GM04503 (cell line): ENCODE results near the gene DPPA3.
A peak's percentile ranks its signal among the peaks of the same experiment; 100 is the strongest.
"Not testable (repeated sequence)": the region's sequence is repeated elsewhere in the genome, so short reads cannot be mapped to it uniquely, and the experiment has no call there.

Experiments used
- DNase-seq: peaks from one replicate; pipeline ENCODE4 v3.0.0-alpha.2; 2012; ENCODE audit warnings: low read depth

DPPA3 gene

DNA sequence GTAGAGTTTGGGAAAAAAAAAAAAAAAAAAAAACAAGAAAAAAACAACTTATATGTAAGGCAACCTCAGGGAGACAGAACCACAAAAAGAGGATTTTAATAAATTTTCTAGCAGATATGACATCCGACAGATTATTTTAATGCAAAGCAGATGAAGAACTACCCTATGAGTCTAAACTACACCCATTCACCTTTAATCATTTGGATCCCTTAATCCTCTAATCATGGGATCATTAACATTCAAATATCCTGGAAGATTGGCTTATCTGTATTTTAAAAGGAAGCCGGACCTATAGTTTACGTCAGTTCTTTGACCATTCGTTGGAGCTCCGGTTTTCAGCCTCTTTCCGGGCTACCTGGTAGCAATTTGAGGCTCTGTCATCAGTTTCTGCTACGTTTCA lies at the start of gene DPPA3:
Gene DPPA3 (plus strand): TSS at position 301 of the 400 bp plus-strand sequence. CDS start 138 bp downstream, outside the sequence.
- DNase-seq, result no peak

DNA sequence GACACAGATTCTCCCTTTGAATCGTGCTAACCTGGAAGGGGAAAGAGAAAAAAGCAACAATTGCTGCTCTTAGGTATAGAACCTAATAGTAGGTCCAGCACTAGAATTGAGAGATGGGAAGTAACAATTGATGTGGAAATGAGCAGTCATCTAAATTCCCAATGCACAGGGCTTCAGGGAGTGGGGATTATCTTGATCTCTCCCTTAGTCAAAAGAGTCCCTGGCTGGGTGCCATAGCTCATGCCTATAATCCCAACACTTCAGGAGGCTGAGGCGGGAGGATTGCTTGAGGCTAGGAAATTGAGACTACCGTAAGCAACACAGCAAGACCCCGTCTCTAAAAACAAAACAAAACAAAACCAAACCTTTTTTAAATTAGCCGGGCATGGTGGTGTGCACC lies 49.5 kb upstream of the DPPA3 start:
- no peak for DNase-seq

DNA sequence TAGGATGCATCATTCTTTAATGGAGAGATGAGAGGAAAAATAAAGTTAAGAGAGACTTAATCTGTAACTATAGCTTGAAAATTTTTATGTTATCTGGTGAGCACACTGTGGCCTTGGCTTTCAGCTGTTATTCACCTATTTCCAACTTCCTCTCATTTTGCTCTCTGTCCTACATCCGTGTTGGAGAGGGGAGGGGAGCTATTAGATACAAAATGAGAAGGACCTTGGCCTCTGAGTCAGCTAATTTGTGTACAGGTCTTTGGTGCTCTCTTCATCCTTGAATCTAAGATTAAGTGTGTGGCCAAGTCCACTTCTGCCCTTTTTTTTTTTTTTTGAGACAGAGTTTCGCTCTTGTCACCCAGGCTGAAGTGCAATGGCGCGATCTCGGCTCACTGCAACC lies 44.6 kb upstream of the DPPA3 start:
- no peak for DNase-seq

DNA sequence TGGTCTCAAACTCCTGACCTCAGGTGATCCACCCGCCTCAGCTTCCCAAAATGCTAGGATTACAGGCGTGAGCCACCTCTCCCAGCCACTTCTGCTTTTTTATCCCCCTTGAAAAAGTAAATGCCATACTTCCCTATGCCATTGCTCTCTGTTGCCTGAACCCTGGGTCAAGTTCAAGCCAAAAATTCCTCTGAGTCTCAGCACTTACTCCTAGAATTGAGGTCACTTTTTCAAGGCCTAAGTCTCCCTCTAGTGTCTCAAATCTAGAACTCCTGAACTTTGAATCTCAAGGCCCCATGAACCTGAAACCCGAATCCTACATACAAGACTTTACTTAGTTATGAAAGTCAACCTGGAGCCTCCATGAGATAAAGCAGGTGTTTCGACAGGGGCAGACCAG lies 44.1 kb upstream of the DPPA3 start:
- no peak for DNase-seq

DNA sequence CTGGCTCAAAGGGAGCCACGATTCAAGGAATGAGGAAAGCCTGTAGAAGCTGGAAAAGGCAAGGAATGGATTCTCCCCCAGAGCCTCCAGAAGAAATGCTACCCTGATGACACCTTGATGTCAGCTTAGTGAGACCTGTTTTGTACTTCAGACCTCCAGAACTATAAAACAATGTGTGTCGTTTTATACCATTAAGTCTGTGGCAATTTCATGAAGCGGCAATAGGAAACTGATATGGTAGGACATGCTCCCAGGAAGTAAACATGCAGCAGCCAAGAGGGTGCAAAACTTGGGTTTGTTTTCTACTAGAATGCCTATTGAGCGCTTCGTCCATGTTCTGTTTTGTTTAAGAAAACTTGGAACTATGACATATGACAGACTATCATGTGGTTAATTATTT lies 43.1 kb upstream of the DPPA3 start:
- no peak for DNase-seq

DNA sequence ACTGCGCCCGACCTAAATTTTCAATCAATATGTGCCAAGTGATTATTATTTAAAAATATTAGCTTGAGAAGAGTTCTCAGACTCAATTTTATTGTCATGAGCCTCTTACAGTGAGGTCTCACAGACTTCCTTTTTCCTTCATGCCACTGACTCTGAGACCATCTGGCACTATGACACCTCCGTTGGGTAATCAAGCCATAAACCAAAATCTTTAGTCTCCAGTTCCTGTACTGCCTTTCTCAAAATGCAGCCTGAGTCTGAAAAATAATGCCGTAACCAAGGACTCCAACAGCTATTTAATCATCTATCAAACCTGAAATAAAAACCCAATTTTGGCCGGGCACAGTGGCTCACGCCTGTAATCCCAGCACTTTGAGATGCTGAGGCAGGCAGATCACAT lies 35.8 kb upstream of the DPPA3 start:
- DNase-seq, result not testable (repeated sequence)

DNA sequence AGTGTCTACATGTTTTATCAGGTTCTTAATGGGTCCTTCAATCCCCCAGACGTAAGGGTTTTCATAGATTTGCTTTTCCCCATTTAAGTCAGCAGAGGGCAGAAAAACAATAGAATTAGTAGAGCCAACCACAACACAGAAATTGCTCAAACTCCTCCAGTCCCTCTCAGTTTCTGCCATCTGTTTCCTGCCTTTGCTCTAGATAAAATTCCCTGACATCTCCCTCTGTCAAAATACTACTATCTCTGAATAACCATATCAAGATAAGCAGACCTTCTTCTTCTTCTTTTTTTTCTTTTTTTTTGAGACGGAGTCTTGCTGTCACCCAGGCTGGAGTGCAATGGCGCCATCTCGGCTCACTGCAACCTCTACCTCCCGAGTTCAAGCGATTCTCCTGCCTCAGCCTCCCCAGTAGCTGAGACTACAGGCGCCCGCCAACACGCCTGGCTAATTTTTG lies 33.8 kb upstream of the DPPA3 start:
- peak; percentile 16 for DNase-seq

DNA sequence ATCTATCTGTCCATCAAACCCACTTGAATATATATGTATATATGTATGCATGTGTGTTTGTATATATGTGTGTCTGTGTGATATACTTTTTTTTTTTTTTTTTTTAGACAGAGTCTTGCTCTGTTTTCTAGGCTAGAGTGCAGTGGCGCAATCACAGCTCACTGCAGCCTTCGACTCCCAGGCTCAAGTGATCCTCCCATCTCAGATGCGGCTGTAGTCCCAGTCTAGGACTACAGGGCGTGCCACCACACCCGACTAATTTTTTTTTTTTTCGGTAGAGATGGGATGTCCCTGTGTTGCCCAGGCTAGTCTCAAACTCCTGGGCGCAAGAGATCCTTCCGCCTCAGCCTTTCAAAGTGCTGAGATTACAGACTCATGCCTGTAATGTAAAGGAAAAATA lies 32.5 kb upstream of the DPPA3 start:
- no peak for DNase-seq

DNA sequence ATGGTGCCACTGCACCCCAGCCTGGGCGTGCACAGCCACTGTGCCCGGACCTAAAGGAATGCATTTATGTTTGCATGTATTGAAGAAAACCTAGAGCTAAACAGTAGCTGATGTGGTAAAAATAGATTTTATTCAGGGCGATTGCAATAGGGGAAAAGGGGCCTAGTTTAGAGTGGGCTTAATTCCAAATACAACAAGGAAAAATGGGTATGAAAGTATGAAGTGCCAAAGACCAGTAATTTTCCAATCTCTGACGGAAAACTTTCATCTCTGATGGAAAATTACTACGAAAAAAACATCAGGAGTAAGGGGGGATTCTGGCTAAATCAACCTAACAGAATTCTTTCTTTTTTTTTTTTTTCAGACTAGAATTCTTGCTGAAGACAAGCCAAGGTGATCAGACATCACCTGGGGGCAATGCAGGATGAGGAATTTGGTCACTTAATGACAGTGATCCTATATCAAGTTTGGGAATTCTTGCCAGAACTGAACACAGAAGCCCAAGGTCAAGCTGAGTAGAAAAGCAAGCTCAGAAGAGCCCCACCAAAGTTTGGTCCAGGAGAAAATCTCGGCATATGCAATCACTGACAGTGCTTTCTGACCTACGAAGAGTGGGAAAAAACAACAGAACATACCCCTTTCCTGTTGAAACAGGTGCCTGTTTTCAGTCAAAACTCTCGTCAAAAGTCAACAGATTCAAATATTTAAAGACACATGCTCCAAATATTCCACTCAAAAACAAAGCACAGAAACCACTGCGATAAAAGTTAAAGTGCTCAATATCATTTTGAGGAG lies 31.8 kb upstream of the DPPA3 start:
- DNase-seq, result no peak

DNA sequence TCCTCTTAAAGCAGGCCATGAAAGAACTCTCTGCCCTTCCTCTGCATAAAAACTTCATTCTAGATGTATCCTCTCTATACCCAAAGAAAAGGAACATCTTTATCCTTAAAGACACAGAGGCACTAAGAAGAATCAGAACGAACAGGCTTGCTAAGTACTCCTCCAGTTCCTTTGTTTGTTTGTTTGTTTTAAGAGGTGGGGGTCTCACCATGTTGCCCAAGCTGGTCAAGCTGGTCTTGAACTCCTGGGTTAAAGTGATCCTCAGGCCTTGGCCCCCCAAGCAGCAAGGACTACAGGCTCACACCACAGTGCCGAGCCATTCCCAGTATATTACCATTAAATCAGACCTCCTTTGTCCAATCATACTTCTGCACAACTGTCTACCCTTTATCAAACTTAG lies 29.7 kb upstream of the DPPA3 start:
- DNase-seq, result no peak

DNA sequence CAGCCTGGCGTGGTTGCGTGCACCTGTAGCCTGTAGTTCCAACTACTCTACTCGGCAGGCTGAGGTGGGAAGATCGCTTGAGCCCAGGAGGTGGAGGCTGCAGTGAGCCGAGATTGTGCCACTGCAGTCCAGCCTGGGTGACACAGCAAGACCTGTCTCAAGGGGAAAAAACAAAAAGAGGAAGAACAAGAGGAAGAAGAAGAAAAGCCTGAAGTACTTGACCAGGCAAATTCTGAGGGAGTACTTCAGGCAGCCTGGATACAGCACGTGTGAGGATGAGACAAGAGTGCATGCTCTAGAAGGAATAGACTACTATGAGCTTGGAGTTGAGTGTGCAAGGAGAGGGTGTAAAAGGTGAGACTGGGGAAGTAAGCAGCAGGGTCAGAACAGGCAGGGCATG lies 17.4 kb upstream of the DPPA3 start:
- no peak for DNase-seq

DNA sequence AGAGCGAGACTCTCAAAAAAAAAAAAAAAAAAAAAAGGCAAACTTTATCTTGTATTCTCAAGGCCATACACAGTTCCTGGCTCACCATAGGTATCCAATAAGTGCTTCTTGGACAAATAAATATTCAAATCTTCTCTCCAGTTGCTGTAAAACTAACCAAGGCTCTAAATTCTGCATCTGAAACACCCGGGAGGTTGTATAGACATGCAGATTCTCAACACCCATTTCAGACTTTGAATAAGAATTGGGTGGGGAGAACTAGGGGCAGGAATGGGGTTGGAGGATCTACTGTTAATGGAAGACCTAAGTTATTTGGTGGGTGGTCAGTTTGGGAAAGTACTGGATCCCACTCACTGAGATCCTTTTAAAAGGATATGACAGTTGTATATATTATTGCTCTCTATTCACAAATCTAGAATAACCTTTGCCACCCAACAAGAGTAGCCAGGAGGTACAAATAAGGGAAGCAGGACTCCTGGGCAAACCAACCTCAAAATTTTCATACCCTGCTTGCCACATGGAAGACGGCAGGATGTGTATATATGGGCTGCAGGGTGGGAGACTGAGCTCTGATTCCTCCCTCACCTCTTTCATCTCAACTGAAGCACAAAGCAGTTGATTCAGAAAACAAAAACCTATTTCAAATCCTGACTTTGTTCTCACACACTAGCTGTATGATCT lies 16.5 kb upstream of the DPPA3 start:
- DNase-seq, result no peak

DNA sequence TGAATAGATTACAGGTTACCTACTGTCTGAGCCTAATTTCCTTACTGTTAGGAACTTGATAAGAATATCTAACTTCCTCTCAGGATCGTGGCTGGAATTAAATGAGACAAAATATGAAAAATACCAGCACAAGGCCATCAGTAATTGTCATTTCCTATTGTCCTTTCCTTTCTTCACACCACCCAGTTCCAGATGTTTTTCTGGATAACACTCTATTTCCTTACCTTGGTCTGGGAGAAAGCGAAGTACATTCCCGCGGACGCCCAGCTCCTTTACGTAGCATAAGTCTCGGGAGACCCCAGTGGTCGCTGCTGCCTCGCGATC lies 16.0 kb upstream of the DPPA3 start:
- no peak for DNase-seq

DNA sequence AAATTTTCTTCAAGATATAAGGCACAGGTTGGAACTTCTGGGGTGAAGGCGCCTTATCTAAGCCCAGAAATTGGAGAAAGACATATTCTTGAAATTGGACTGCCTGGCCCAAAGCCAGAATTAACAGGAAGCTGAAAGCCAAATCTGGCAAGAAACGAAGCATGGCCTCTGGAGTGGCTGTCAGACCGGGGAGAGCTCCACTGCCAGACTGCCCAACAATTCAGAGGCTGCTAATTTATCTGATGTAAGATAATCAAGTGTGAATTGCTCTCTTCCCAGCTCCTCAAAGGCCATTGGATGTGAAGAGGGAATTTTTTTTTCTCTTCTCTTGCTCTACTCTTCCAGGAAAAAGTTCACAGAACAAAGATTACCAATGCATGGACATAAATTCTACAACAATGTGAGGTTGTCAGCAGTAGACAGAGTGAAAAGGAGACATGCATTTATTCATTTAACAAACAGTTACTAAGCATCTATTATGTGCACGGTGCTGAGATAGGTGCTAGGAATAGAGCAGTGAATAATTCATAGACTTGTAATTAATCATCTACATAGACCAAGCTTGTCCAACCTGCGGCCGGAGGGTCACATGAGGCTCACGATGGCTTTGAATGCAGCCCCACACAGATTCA lies 15.6 kb upstream of the DPPA3 start, which contains the start of gene GDF3:
Gene GDF3 (minus strand): TSS at position 210 of the 632 bp plus-strand sequence. CDS start 47 bp downstream, at position 163.
- DNase-seq, result no peak

DNA sequence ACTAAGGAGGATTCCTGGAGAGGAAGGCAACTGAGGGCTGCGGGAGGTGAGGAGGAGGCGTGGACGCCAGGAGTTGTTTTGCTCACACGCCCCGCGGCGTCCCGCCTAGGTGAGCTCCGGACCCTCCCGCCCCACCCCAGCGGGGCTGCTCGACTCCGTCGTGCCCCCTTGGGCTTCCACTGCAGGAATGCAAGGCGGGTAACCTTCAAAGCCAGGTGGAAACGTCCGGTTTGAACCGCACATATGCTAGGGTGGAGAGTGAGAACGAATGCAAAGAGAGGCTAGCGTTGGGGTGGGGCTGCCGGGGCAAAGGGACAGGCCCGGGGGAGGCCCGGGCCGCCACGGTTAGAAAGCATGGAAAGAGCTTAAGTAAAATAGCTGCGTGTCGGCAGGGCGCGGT lies 5.4 kb upstream of the DPPA3 start:
- DNase-seq, result no peak

DNA sequence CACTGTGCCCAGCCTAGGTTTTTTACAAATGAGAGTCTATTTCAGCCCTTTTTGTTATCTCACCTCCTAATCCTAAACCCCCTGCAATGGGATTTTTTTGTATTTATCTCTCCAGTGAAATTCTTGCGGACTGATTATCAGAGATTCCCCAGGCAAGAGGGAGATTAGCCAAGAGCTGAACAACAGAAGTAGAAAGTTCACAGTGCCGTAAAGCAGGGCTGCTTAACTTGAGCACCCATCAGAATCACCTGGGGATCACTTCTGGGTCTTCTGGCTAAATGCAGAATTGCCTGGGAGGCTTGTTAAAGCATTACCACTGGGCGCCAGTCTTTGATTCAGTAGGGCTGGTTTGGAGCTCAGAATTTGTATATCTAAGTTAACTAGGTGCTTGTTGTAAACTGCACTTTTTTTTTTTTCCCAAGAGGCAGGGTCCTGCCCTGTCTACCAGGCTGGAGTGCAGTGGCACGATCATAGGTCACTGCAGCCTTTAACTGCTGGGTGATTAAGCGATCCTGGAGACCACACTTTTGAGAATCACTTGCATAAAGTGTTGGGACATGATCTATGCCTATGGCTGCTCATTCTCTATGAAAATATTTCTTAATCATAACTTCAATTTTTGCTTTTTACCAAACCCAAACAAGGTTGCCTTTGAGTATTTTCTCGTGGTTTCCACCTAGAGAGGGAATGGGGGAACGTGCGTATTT lies 1.1 kb upstream of the DPPA3 start:
- DNase-seq, result no peak

DNA sequence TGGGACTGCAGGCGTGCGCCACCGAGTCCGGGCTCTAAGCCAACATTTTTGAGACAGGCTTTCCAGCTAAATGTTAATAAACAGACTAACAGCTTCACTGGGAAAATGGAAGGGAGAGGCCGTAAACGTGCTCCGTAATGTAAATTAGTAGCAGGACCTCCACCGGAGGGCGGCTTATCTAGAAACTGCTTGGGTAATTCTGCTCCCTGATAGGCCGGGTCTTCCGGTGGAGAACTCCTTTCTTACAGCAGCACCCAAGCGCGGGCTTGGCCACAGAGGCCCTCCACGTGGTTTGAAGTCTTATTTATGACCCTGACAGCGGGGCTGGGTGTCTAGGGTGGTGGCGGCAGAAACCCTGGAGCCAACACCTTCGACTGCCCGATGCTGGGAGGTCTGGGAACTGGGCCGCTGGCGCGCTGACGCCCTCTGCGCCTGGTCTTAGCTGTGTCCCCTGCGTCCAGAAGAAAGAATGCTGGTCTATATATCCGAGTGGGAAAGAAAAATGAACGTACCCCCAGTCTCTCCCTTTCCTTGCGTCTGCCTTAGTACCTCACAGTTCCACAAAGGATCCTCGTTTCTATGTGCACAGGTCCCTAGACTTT lies 1.7 kb downstream of the DPPA3 start:
- DNase-seq, result no peak

DNA sequence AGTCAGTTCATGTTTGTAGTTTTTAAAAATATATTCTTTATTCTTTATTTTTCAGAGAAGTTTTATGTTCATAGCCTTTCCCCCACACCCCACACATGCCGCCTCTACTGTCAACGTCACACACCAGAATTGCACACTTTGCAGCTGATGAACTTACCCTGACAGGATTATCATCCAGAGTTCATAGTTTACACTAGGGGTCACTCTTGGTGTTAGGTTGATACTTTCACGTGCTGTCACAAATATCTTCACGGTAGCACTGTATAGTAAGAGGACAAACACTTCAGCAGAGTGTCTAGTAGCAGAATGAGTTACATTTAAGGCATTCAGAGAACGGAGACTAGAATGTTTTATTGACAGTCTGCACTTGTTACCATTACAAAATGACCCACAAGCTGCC lies 5.1 kb downstream of the DPPA3 start:
- DNase-seq, result no peak

DNA sequence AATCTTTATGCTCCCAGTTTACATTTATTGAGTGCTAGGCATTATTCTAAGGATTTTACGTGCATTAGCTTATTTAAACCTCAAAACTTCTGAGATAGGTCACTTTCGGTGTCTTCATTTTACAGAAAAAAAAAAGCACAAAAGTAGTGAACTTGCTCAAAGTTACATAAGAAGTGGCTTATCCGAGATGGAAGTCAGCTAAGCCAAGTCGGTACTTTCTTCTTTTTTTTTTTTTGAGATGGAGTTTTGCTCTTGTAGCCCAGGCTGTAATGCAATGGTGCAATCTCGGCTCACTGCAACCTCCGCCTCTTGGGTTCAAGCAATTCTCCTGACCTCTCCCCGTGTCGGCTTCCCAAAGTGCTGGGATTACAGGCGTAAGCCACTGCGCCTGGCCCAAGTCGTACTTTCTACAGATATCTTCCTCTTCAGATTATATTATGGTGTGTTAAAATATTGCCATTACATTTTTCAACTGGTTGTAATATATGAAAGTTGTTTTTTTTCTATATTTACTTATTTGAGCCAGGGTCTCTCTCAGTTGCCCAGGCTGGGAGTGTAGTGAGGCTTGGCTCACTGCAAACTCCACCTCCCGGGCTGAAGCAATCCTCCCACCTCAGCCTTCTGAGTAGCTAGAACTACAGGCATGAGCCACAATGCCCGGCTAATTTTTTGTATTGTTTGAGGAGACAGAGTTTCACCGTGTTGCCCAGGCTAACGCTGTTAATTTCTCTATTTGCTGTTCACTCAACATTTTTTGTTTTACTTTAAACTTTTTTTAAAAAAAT lies 8.9 kb downstream of the DPPA3 start:
- DNase-seq, result no peak

DNA sequence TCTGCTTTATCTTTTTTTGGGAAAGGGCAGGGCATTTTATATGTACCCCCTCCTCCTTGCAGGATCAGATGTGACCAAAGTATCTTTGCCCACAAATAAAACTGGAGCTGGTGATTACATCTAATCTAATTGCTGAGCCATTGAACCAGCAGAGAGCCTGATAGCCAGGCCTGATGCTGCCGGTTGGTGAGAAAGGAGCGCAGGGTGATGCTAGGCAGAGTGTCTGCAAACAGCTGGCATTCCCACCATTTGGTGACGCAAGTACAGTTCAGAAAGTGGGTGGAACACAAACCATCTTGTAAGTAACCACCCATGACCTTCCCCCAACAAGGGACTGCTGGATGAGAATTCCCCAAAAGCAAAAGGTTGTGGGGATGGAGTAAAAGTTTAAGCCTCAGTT lies 12.7 kb downstream of the DPPA3 start:
- DNase-seq, result no peak

DNA sequence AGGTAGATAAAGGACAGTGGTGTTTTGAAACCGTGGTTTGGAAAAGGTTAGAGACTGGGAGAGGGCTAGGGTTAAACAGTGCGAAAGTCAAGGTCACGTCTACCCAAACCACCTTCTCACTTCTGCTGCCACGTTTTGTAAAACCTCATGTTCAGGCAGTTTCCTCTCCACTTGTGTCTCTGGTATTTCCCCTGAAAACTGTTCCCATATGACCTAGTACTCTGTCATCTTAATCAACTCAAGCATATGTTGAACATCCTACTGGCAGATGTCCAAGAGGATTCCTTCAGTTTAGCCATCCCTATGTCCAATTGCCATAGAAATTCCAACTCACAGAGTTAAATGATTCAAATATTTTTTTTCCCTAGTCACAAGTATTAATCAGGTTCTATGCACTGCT lies 18.5 kb downstream of the DPPA3 start:
- DNase-seq, result no peak
